Fibroblast of lung (primary cell): ENCODE data around the gene GPR25. TPM values are rescaled to one million over a fixed set of nuclear protein-coding genes. Genes with fewer than 3 reads are reported as not detected.

ENCODE experiments used
- DNase-seq, 2 donors: peaks; one replicate each; pipeline versions ENCODE4 v3.0.0 to v3.0.0-alpha.2; 2010; ENCODE audit warnings: low read depth in 2 of 2
- H2AFZ ChIP-seq: 2 replicates; pipeline ENCODE4 v1.5.1; 2012; ENCODE audit warnings: low read length, control low read depth, inconsistent platforms
- H3K27ac ChIP-seq: 2 replicates; pipeline ENCODE4 v1.5.1; 2011; ENCODE audit warnings: low read length, control low read depth; ENCODE audit not compliant: insufficient read depth
- H3K27me3 ChIP-seq: 2 replicates; pipeline ENCODE4 v1.5.1; 2011; ENCODE audit warnings: mild to moderate bottlenecking, low read length; ENCODE audit not compliant: control insufficient read depth, insufficient read depth
- H3K36me3 ChIP-seq: 2 replicates; pipeline ENCODE4 v1.5.1; 2011; ENCODE audit warnings: low read length; ENCODE audit not compliant: control insufficient read depth, insufficient read depth
- H3K4me1 ChIP-seq: 2 replicates; pipeline ENCODE4 v1.5.1; 2011; ENCODE audit warnings: low read length; ENCODE audit not compliant: control insufficient read depth, insufficient read depth; ENCODE audit errors: extremely low read depth
- H3K4me2 ChIP-seq: 2 replicates; pipeline ENCODE4 v1.5.1; 2011; ENCODE audit warnings: low read length, control low read depth; ENCODE audit not compliant: insufficient read depth; ENCODE audit errors: extremely low read depth
- H3K4me3 ChIP-seq, 4 experiments: fragments of 200-600 bp in 1 of 4; sonication (generic) in 1 of 4; replicated peaks in 1 of 4; 2 replicates each; pipeline ENCODE4 v1.5.1; 2011 to 2016; ENCODE audit warnings: low read length in 4 of 4, low read depth in 3 of 4, mild to moderate bottlenecking in 3 of 4, control low read depth in 2 of 4, inconsistent platforms in 1 of 4, mixed read lengths in 1 of 4; ENCODE audit not compliant: insufficient read depth in 1 of 4; ENCODE audit errors: control extremely low read depth in 1 of 4
- H3K79me2 ChIP-seq: 2 replicates; pipeline ENCODE4 v1.5.1; 2012; ENCODE audit warnings: mild to moderate bottlenecking, low read length, inconsistent platforms; ENCODE audit not compliant: control insufficient read depth, insufficient read depth
- H3K9ac ChIP-seq: 2 replicates; pipeline ENCODE4 v1.5.1; 2011; ENCODE audit warnings: mild to moderate bottlenecking, low read length, control low read depth; ENCODE audit not compliant: insufficient read depth
- H3K9me3 ChIP-seq: 2 replicates; pipeline ENCODE4 v1.5.1; 2012; ENCODE audit warnings: low read depth, low read length; ENCODE audit not compliant: control insufficient read depth, insufficient read depth
- H4K20me1 ChIP-seq: 2 replicates; pipeline ENCODE4 v1.5.1; 2011; ENCODE audit warnings: low read length; ENCODE audit not compliant: control insufficient read depth, insufficient read depth; ENCODE audit errors: extremely low read depth
- CTCF ChIP-seq, 2 donors: IDR thresholded peaks in 1 of 2; conservative IDR thresholded peaks in 1 of 2; 1 replicate in 1 of 2; 2 replicates in 1 of 2; pipeline ENCODE4 v1.5.1; 2011 to 2012; ENCODE audit warnings: low read length in 2 of 2, control low read depth in 1 of 2, inconsistent platforms in 1 of 2, low read depth in 1 of 2, mild to moderate bottlenecking in 1 of 2
- EZH2 ChIP-seq: IDR thresholded peaks from 2 replicates; pipeline ENCODE4 v1.5.1; 2012; ENCODE audit warnings: low read length, control low read depth, mild to moderate bottlenecking; ENCODE audit errors: missing control alignments
- polyA plus RNA-seq, 2 donors: library from polyadenylated mRNA; depleted of rRNA in 1 of 2; stranded (reverse) in 1 of 2; unstranded in 1 of 2; fragments of >200 nt; gene quantifications; 2 replicates each; pipeline ENCODE4 v1.2.1, GENCODE V29; 2011 to 2012; ENCODE audit warnings: missing spikeins in 1 of 2
- total RNA-seq: library from RNA; depleted of rRNA; stranded (reverse); fragments of >200 nt; gene quantifications from 2 replicates; pipeline ENCODE4 v1.2.1, GENCODE V29; 2014

Gene GPR25
- total and polyA plus RNA-seq, 2 donors (not counting 1 experiment from before 2014, with no cell fraction given) = not detected

- DNase-seq = no peak
- TF ChIP-seq CTCF (conservative IDR thresholded peaks at IDR 0.05 in 1 of 2, IDR thresholded peaks at IDR 0.05 in 1 of 2; ENCODE audit: low read depth in 1 of 2, low read length in 2 of 2) (no peak), EZH2 (no peak)
Observed at GRCh38 chr1:200877839-200878551, 5.2 kb downstream of the GPR25 start.

GRCh38 chr1:200880212-200880611 is 7.4 kb downstream of the GPR25 start:
- TF ChIP-seq CTCF (conservative IDR thresholded peaks at IDR 0.05 in 1 of 2, IDR thresholded peaks at IDR 0.05 in 1 of 2; ENCODE audit: low read depth in 1 of 2, low read length in 2 of 2) (no peak), EZH2 (no peak)
- Histone ChIP-seq H3K27me3 (peaks cover 12% of the 10 kb centered on the region), H3K4me3 (no peak overlapping the region), H2AFZ (no peak overlapping the region), H3K4me2 (no peak overlapping the region), H3K4me1 (no peaks in the 10 kb centered on the region), H4K20me1 (no peaks in the 10 kb centered on the region), H3K79me2 (no peaks in the 10 kb centered on the region), H3K27ac (no peak overlapping the region), H3K9me3 (no peaks in the 10 kb centered on the region), H3K9ac (no peak overlapping the region), H3K36me3 (no peaks in the 10 kb centered on the region)
- no peak for DNase-seq

More at GRCh38 chr1:200877839-200878551, 5.2 kb downstream of the GPR25 start:
- no peak overlapping the region for H3K4me2 ChIP-seq
- no peaks in the 10 kb centered on the region for H3K36me3 ChIP-seq
- no peaks in the 10 kb centered on the region for H3K4me1 ChIP-seq
- H3K27me3 ChIP-seq = peaks cover 31% of the 10 kb centered on the region
- no peaks in the 10 kb centered on the region for H3K79me2 ChIP-seq
- H3K27ac ChIP-seq = no peak overlapping the region
- H3K4me3 ChIP-seq = no peak overlapping the region
- no peak overlapping the region for H2AFZ ChIP-seq
- no peak overlapping the region for H3K9ac ChIP-seq
- H3K9me3 ChIP-seq = no peaks in the 10 kb centered on the region
- no peaks in the 10 kb centered on the region for H4K20me1 ChIP-seq

GRCh38 chr1:200883118-200883517 is 10.3 kb downstream of the GPR25 start:
- H3K9me3 ChIP-seq = no peaks in the 10 kb centered on the region
- no peaks in the 10 kb centered on the region for H3K79me2 ChIP-seq
- H4K20me1 ChIP-seq = no peaks in the 10 kb centered on the region
- no peak for DNase-seq
- H3K4me3 ChIP-seq = no peak overlapping the region
- H3K27ac ChIP-seq = no peak overlapping the region
- no peak for TF ChIP-seq EZH2
- no peak for TF ChIP-seq CTCF (conservative IDR thresholded peaks at IDR 0.05 in 1 of 2, IDR thresholded peaks at IDR 0.05 in 1 of 2; ENCODE audit: low read depth in 1 of 2, low read length in 2 of 2)
- H3K9ac ChIP-seq = no peak overlapping the region
- H3K4me1 ChIP-seq = no peaks in the 10 kb centered on the region
- no peak overlapping the region for H3K4me2 ChIP-seq
- peaks cover under 1% of the 10 kb centered on the region for H3K27me3 ChIP-seq
- H3K36me3 ChIP-seq = no peaks in the 10 kb centered on the region
- no peak overlapping the region for H2AFZ ChIP-seq
